Measurements from ENCODE around the gene TCF15.

Gene TCF15

GRCh38 chr20:620246-620645 lies 10.1 kb upstream of the TCF15 start:
- no peak for DNase-seq (ENCODE audit: low read depth)
- no peak for TF ChIP-seq CTCF (IDR thresholded peaks at IDR 0.05; ENCODE audit: insufficient read depth, low read depth, low read length, missing control alignments)
- H3K4me3 ChIP-seq (ENCODE audit: low read length) = no peak overlapping the region

- DNase-seq (ENCODE audit: low read depth) = no peak
- no peak overlapping the region for H3K4me3 ChIP-seq (ENCODE audit: low read length)
- TF ChIP-seq CTCF (IDR thresholded peaks at IDR 0.05; ENCODE audit: insufficient read depth, low read depth, low read length, missing control alignments) = no peak
These were observed 8.9 kb upstream of the TCF15 start for GRCh38 chr20:618980-619379.

GRCh38 chr20:617934-618690 lies 8.0 kb upstream of the TCF15 start:
- H3K4me3 ChIP-seq (ENCODE audit: low read length) = no peak overlapping the region
- TF ChIP-seq CTCF (IDR thresholded peaks at IDR 0.05; ENCODE audit: insufficient read depth, low read depth, low read length, missing control alignments) = no peak
- no peak for DNase-seq (ENCODE audit: low read depth)

- no peak overlapping the region for H3K4me3 ChIP-seq (ENCODE audit: low read length)
- DNase-seq (ENCODE audit: low read depth) = no peak
- no peak for TF ChIP-seq CTCF (IDR thresholded peaks at IDR 0.05; ENCODE audit: insufficient read depth, low read depth, low read length, missing control alignments)
These were observed 5.4 kb upstream of the TCF15 start for GRCh38 chr20:615514-615913.

- no peak for DNase-seq (ENCODE audit: low read depth)
- TF ChIP-seq CTCF (IDR thresholded peaks at IDR 0.05; ENCODE audit: insufficient read depth, low read depth, low read length, missing control alignments) = no peak
- H3K4me3 ChIP-seq (ENCODE audit: low read length) = no peak overlapping the region
These were observed 1.7 kb upstream of the TCF15 start for GRCh38 chr20:611843-612185.

GRCh38 chr20:611047-611842 lies 1.1 kb upstream of the TCF15 start:
- H3K4me3 ChIP-seq (ENCODE audit: low read length) = no peak overlapping the region
- no peak for TF ChIP-seq CTCF (IDR thresholded peaks at IDR 0.05; ENCODE audit: insufficient read depth, low read depth, low read length, missing control alignments)
- DNase-seq (ENCODE audit: low read depth) = no peak
